ENCODE results near the gene ODR4.
"Not testable (repeated sequence)": the region's sequence is repeated elsewhere in the genome, so short reads cannot be mapped to it uniquely, and the experiment has no call there.

ODR4 gene

DNA sequence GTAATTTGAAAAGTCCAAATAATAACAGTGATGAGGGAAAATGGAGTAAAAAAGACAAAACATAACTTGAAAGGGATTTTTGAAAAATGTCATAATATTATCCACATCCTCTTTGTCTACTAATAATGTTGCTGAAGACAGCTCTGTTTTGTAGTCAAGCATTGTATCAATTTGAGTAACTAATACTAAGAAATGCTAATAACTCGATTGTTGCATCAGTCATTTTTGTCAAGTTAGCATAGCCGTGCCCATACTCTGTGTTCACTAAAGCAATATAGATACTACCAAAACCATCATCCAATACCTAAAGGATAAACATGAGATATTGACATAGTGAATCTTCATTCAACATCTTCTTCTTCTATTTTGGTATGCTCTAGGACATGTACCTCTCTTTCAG lies 68.0 kb downstream of the ODR4 start:
- DNase-seq (ENCODE audit: low read depth) = no peak
- H3K4me3 ChIP-seq (replicated peaks; ENCODE audit: low read depth, low read length) = no peak overlapping the region
- TF ChIP-seq, protein P1, sequence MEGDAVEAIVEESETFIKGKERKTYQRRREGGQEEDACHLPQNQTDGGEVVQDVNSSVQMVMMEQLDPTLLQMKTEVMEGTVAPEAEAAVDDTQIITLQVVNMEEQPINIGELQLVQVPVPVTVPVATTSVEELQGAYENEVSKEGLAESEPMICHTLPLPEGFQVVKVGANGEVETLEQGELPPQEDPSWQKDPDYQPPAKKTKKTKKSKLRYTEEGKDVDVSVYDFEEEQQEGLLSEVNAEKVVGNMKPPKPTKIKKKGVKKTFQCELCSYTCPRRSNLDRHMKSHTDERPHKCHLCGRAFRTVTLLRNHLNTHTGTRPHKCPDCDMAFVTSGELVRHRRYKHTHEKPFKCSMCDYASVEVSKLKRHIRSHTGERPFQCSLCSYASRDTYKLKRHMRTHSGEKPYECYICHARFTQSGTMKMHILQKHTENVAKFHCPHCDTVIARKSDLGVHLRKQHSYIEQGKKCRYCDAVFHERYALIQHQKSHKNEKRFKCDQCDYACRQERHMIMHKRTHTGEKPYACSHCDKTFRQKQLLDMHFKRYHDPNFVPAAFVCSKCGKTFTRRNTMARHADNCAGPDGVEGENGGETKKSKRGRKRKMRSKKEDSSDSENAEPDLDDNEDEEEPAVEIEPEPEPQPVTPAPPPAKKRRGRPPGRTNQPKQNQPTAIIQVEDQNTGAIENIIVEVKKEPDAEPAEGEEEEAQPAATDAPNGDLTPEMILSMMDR (IDR thresholded peaks at IDR 0.05; ENCODE audit: low read length, missing control alignments) = no peak

DNA sequence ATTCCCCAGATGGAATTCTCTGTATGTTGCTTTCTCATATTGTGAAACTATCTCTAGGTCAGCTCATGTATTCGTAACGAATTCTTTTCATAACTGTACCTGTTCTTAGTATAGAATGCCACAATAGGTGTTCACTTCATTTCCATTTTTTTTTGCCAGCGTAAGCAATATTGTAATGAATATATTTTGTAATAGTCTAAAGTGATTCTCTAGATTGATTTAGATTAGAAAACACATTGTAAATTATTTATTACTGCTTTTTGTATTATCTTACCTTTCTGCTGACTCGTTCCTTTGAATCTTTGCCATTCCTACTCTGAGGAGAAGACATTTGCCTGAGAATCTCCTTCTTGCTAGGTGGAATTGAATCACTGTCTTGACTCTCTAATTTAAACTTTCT lies 70.5 kb downstream of the ODR4 start:
- H3K4me3 ChIP-seq (replicated peaks; ENCODE audit: low read depth, low read length) = no peak overlapping the region
- TF ChIP-seq, protein P1 (IDR thresholded peaks at IDR 0.05; ENCODE audit: low read length, missing control alignments) = no peak
- no peak for DNase-seq (ENCODE audit: low read depth)

DNA sequence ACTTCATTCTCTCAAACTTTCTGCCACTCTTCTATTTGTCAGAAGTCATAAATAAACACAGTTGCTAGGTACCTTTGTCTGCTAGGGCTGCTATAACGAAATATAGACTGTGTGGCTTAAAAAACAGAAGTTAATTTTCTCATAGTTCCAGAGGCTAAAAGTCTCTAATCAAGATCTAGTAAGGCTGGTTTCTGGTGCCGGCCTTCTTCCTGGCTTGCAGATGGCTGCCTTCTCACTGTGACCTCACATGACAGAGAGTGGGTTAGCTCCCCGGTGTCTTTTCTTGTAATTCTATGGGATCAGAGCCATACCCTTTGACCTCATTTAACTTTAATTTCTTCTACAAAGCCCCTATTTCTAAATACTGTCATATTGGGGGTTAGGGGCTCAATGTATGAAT lies 79.3 kb downstream of the ODR4 start:
- TF ChIP-seq, protein P1 (IDR thresholded peaks at IDR 0.05; ENCODE audit: low read length, missing control alignments) = no peak
- no peak for DNase-seq (ENCODE audit: low read depth)
- H3K4me3 ChIP-seq (replicated peaks; ENCODE audit: low read depth, low read length) = no peak overlapping the region

DNA sequence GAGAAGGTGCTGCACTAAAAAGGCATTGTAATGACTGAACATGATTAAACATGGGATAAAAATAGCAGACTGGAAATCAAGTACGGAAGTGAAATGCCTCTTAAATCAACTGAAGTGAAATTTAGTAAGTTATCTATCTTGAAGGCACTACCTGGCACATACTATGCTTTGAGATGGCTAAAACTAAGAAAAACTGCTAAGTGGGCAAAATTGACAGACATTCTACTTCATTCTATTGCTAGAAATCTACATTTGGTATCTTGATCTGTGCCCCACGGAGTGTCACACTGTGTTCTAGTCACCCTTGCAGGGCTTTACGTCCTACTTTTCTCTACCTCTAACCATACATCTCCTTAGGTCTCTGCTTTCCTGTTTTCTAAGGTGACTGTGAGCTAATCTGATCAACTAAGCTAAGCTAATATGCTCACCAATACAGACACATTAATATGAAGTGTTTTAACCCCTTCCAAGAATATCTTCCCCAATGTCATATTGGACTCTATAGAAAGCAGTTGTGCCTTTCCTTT lies 81.2 kb downstream of the ODR4 start:
- no peak for DNase-seq (ENCODE audit: low read depth)
- no peak overlapping the region for H3K4me3 ChIP-seq (replicated peaks; ENCODE audit: low read depth, low read length)
- TF ChIP-seq, protein P1 (IDR thresholded peaks at IDR 0.05; ENCODE audit: low read length, missing control alignments) = no peak

DNA sequence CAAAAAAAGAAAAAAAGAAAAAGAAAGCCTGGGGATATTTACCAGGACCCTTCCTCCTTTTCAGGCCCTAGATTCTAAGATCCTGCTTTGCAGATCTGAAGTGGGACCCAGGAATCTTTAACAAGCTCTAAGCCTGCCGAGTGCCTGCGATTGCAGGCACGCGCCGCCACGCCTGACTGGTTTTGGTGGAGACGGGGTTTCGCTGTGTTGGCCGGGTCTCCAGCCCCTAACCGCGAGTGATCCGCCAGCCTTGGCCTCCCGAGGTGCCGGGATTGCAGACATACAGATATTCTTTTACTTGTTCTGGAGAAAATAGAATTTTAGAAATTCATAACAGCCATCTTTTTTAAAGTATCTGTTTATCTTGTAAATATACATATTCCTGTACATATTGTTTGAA lies 83.5 kb downstream of the ODR4 start:
- DNase-seq (ENCODE audit: low read depth) = not testable (repeated sequence)

DNA sequence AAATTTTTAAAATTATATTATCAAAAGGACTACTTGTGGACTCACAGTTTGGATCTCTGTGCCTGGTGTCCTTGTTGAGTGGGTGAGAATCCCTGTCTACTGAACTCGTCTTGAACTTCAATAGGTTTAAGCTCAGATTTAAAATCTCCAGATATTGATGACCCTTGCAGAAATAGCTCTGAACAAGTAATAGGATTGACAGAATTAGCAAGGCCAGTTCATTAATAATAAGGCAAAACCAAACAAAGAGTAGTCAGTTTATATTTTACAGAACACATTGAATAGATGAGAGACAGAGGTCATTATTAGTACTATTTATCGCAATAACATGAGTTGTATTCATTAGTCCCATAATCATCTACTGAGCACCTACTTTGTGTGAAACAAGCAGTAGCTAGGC lies 85.4 kb downstream of the ODR4 start, which contains the start of gene PDC:
TSS of gene PDC (minus strand) at position 101 of the 400 bp plus-strand sequence. CDS start 11,655 bp downstream, outside the sequence.
- DNase-seq (ENCODE audit: low read depth) = no peak
- H3K4me3 ChIP-seq (replicated peaks; ENCODE audit: low read depth, low read length) = no peak within 1 kb of the TSS
- TF ChIP-seq, protein P1 (IDR thresholded peaks at IDR 0.05; ENCODE audit: low read length, missing control alignments) = no peak

More for the DNA sequence above, 83.5 kb downstream of the ODR4 start:
- not testable (repeated sequence) for H3K4me3 ChIP-seq (replicated peaks; ENCODE audit: low read depth, low read length)

DNA sequence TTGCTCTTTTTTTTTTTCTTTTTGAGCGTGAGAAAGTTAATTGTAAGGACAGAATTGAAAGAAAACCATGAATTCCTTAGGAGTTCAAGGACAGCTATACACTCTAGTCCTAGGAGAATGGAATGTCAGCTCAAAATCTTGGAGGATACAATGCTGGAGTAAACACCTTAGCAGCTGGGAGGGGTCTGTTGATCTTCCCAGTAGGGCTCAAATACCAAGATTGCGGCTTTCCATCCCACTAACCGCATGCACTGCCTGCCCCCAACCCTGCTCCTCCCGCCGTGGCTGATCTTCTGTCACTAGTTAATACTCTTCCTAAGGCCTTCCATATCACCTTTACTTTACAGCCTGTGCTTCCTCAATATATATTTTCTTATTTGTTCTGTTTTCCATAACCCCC lies 87.9 kb downstream of the ODR4 start:
- DNase-seq (ENCODE audit: low read depth) = no peak
- H3K4me3 ChIP-seq (replicated peaks; ENCODE audit: low read depth, low read length) = no peak overlapping the region
- TF ChIP-seq, protein P1 (IDR thresholded peaks at IDR 0.05; ENCODE audit: low read length, missing control alignments) = no peak
